RWPE2 (cell line): ENCODE measurements around the gene SIL1.

Experiments used
- ATAC-seq: fragments of 200-7000 bp; cut with Tn5 transposase; 3 replicates; pipeline ENCODE4 v1.9.1; 2021; ENCODE audit warnings: low read depth
- DNase-seq: peaks from one replicate; pipeline ENCODE4 v3.0.0-alpha.2; 2020; ENCODE audit warnings: low spot score
- H3K27ac ChIP-seq: fragments of 450-650 bp; 2 replicates; pipeline ENCODE4 v1.5.1; 2017; ENCODE audit warnings: mild to moderate bottlenecking; ENCODE audit not compliant: poor library complexity, severe bottlenecking
- H3K27me3 ChIP-seq: fragments of 250-450 bp; sonication (Bioruptor Pico); 2 replicates; pipeline ENCODE4 v1.5.1; 2021; ENCODE audit warnings: mild to moderate bottlenecking, moderate library complexity; ENCODE audit not compliant: insufficient read depth, poor library complexity, severe bottlenecking
- H3K36me3 ChIP-seq: fragments of 250-450 bp; sonication (Bioruptor Pico); 2 replicates; pipeline ENCODE4 v1.5.1; 2020; ENCODE audit warnings: low read depth, mild to moderate bottlenecking, moderate library complexity
- H3K4me1 ChIP-seq: fragments of 250-450 bp; sonication (Bioruptor Pico); 2 replicates; pipeline ENCODE4 v1.5.1; 2021; ENCODE audit warnings: mild to moderate bottlenecking, moderate library complexity; ENCODE audit not compliant: insufficient read depth, poor library complexity, severe bottlenecking
- H3K4me3 ChIP-seq: fragments of 250-450 bp; sonication (Bioruptor Pico); 2 replicates; pipeline ENCODE4 v1.5.1; 2021; ENCODE audit warnings: mild to moderate bottlenecking, moderate library complexity; ENCODE audit not compliant: severe bottlenecking
- H3K9me3 ChIP-seq: fragments of 250-450 bp; sonication (Bioruptor Pico); 2 replicates; pipeline ENCODE4 v1.5.1; 2021; ENCODE audit warnings: mild to moderate bottlenecking, moderate library complexity; ENCODE audit not compliant: severe bottlenecking
- TF ChIP-seq, protein P1 (sequence below): fragments of 450-650 bp; IDR thresholded peaks from one replicate; pipeline ENCODE4 v1.5.1; 2017; ENCODE audit warnings: mild to moderate bottlenecking, moderate library complexity; ENCODE audit not compliant: poor library complexity, severe bottlenecking

The SIL1 gene

DNA sequence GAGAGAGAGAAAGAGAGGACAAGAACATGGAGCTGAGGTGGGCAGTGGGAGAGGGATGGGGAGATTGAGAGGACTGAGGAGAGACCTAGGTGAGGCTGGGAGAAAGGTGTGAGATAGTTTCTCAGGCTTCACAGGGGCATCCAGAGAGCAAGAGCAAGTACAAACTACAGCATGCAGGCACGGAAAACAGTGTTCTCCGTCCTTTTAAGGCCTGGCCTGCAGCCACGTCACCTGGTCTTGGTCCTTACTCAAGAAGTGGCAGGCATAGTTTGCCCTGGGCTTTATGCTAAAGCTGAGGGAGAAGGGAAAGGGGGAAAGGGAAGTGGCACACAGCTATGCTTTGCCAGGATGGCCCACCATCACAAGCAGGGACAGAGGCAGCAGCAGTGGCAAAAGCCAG is 65.7 kb downstream of the SIL1 start:
- no peak overlapping the region for H3K4me3 ChIP-seq
- TF ChIP-seq, protein P1, sequence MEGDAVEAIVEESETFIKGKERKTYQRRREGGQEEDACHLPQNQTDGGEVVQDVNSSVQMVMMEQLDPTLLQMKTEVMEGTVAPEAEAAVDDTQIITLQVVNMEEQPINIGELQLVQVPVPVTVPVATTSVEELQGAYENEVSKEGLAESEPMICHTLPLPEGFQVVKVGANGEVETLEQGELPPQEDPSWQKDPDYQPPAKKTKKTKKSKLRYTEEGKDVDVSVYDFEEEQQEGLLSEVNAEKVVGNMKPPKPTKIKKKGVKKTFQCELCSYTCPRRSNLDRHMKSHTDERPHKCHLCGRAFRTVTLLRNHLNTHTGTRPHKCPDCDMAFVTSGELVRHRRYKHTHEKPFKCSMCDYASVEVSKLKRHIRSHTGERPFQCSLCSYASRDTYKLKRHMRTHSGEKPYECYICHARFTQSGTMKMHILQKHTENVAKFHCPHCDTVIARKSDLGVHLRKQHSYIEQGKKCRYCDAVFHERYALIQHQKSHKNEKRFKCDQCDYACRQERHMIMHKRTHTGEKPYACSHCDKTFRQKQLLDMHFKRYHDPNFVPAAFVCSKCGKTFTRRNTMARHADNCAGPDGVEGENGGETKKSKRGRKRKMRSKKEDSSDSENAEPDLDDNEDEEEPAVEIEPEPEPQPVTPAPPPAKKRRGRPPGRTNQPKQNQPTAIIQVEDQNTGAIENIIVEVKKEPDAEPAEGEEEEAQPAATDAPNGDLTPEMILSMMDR = no peak
- ATAC-seq (no peak; the same call in 2 of the 3 replicates), DNase-seq (no peak)
- H3K4me1 ChIP-seq = no peaks in the 10 kb centered on the region
- H3K27ac ChIP-seq = no peak overlapping the region
- H3K9me3 ChIP-seq = no peaks in the 10 kb centered on the region
- no peaks in the 10 kb centered on the region for H3K27me3 ChIP-seq
- peaks cover under 1% of the 10 kb centered on the region; the same call in 1 of the 2 replicates for H3K36me3 ChIP-seq

DNA sequence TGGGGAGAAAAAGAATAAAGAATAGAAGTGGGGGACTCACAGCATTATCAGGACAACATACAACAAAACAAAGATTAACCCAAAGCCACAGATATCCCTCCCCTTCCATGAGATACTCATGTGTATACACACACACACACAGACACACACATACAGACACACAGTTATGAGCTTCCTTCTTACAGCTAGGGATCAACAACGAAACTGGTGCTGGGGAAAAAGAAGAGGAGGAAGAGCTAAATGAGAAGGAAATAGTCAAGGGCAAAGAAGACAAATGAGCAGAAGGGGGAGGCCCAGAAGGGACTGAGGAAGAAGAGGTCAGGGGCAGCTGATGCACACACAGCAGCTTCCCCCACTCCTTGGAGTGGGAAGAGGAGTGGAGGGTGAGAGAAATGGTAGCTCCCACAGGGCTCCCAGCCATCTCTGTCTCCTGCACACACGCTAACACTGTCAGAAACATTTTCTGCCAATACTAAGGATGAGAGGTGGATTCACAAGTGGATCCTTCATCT is 66.2 kb downstream of the SIL1 start:
- TF ChIP-seq, protein P1 = no peak
- Histone ChIP-seq H3K4me1 (no peaks in the 10 kb centered on the region), H3K27me3 (no peaks in the 10 kb centered on the region), H3K9me3 (no peaks in the 10 kb centered on the region), H3K4me3 (no peak overlapping the region), H3K27ac (no peak overlapping the region), H3K36me3 (peaks cover 5% of the 10 kb centered on the region; the same call in 1 of the 2 replicates)
- no peak for DNase-seq
- ATAC-seq = no peak

DNA sequence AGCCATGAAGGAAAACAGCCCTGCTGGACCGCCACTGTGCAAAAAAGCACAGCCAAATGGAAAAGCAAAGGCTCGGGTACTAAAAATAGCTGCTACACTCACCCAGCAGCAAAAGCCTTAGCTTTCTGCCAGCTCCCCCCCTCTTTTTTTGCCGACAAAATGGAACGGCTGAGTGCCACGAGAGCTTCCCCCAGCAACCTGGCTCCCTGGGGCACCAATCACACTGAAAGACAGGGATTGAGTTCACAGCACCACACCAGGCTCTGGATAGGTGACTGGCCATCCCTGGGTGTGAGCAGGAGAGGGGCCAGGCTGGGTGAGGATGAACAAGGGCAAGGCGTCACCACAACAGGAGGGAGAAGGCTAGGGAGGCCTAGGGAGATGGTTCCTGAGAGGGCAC is 66.7 kb downstream of the SIL1 start:
- Histone ChIP-seq H3K4me1 (no peaks in the 10 kb centered on the region), H3K36me3 (peaks cover 5% of the 10 kb centered on the region; the same call in 1 of the 2 replicates), H3K9me3 (no peaks in the 10 kb centered on the region), H3K4me3 (no peak overlapping the region), H3K27ac (no peak overlapping the region), H3K27me3 (no peaks in the 10 kb centered on the region)
- no peak for ATAC-seq
- no peak for DNase-seq
- TF ChIP-seq, protein P1 = no peak

DNA sequence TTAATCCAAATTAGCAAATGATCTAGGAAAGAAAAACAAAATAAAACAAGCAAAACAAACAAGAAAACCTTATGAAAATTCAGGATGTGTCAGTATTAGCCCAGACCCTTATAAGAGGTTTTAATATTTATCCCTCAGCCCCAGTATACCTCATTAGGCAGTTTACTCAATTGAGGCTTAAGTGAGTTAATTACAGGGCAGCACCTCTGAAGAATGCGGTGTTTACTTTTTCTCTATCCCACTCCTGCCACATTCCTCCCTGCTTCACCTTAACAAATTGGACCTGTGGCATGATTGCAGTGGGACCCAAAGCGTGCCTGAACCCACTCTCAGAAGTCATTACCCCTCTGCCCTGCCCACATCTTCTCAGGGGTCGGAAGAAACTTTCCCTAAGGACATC is 67.1 kb downstream of the SIL1 start:
- DNase-seq (no peak), ATAC-seq (no peak)
- H3K4me1 ChIP-seq = no peaks in the 10 kb centered on the region
- H3K27me3 ChIP-seq = no peaks in the 10 kb centered on the region
- peaks cover 5% of the 10 kb centered on the region; the same call in 1 of the 2 replicates for H3K36me3 ChIP-seq
- H3K4me3 ChIP-seq = no peak overlapping the region
- TF ChIP-seq, protein P1 = no peak
- H3K27ac ChIP-seq = no peak overlapping the region
- H3K9me3 ChIP-seq = no peaks in the 10 kb centered on the region

DNA sequence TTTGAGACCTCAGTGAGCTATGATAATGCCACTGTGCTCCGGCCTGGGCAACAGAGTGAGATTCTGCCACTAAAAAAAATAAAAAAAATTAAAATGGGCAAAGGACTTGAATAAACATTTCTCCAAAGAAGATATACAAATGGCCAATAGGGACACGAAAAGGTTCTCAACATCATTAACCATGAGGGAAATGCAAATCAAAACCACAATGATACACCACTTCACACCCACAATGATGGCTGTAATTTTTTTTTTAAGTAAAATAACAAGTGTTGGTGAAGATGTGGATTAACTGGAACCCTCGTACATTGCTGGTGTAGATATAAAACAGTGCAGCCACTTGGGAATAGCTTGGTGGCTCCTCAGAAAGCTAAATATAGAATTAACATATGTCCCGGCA is 68.0 kb downstream of the SIL1 start:
- peaks cover 5% of the 10 kb centered on the region; the same call in 1 of the 2 replicates for H3K36me3 ChIP-seq
- TF ChIP-seq, protein P1 = no peak
- no peak for ATAC-seq
- no peaks in the 10 kb centered on the region for H3K27me3 ChIP-seq
- no peaks in the 10 kb centered on the region for H3K4me1 ChIP-seq
- H3K9me3 ChIP-seq = no peaks in the 10 kb centered on the region
- H3K27ac ChIP-seq = no peak overlapping the region
- no peak overlapping the region for H3K4me3 ChIP-seq
- no peak for DNase-seq
